Measurements from ENCODE around the gene PTPRN2. TPM values are rescaled to one million over a fixed set of nuclear protein-coding genes. Genes with fewer than 3 reads are reported as not detected.

PTPRN2 gene
- total RNA-seq, 1 experiment from 2014 or later, result 2.1 TPM

- ChIA-PET POLR2A (no interaction called here), CTCF (no interaction called here), RAD21 (ENCODE audit: low non-redundant PET in 1 of 2, low total read pairs in 2 of 2, uncharacterized antibody in 2 of 2, unreplicated experiment in 2 of 2) (no interaction called here)
- H2AFZ ChIP-seq (ENCODE audit: low read depth, low read length, poor library complexity, severe bottlenecking), result no peak overlapping the region
- no peaks in the 10 kb centered on the region for H4K20me1 ChIP-seq (ENCODE audit: insufficient read depth)
- H3K4me3 ChIP-seq (replicated peaks in 1 of 2; ENCODE audit: low read depth in 1 of 2, low read length in 2 of 2), result no peak overlapping the region
- no peak overlapping the region for H3K9ac ChIP-seq (ENCODE audit: low read length)
- ATAC-seq (no peak), DNase-seq (ENCODE audit: low read depth, low spot score) (no peak)
- no TSS peak for BruUV-seq (replicated peaks)
- H3K27ac ChIP-seq (ENCODE audit: low read depth, low read length), result no peak overlapping the region
- H3K4me2 ChIP-seq (ENCODE audit: low read length), result no peak overlapping the region
- TF ChIP-seq TCF7L2 (IDR thresholded peaks at IDR 0.05; ENCODE audit: borderline replicate concordance, extremely low read depth, insufficient read depth, insufficient read length) (no peak), POLR2AphosphoS5 (IDR thresholded peaks at IDR 0.05; ENCODE audit: low read depth, low read length) (no peak), ATF3 (IDR thresholded peaks at IDR 0.05) (no peak), ZFX (IDR thresholded peaks at IDR 0.05) (no peak), FOSL1 (IDR thresholded peaks at IDR 0.05; ENCODE audit: low read depth) (no peak), EGR1 (IDR thresholded peaks at IDR 0.05; ENCODE audit: low read depth) (no peak), SP1 (IDR thresholded peaks at IDR 0.05; ENCODE audit: low read depth) (no peak), SRF (IDR thresholded peaks at IDR 0.05; ENCODE audit: low read depth) (no peak), REST (IDR thresholded peaks at IDR 0.05; ENCODE audit: low read depth) (no peak), SIN3A (IDR thresholded peaks at IDR 0.05; ENCODE audit: low read depth) (no peak), EZH2phosphoT487 (IDR thresholded peaks at IDR 0.05; ENCODE audit: borderline replicate concordance) (no peak), RAD21 (IDR thresholded peaks at IDR 0.05; ENCODE audit: low read depth) (no peak), CBX3 (IDR thresholded peaks at IDR 0.05; ENCODE audit: low read depth) (no peak), CTCF (IDR thresholded peaks at IDR 0.05 in 2 of 3, conservative IDR thresholded peaks at IDR 0.05 in 1 of 3; ENCODE audit: borderline replicate concordance in 1 of 3, insufficient read depth in 1 of 3, low read depth in 2 of 3, low read length in 2 of 3) (no peak), YY1 (IDR thresholded peaks at IDR 0.05; ENCODE audit: extremely low read depth, insufficient replicate concordance, low read depth, low read length) (no peak), ZNF274 (IDR thresholded peaks at IDR 0.05; ENCODE audit: low read depth, low read length) (no peak), ZBTB33 (IDR thresholded peaks at IDR 0.05; ENCODE audit: extremely low read depth, insufficient replicate concordance, low read length) (no peak)
- H3K27me3 ChIP-seq (ENCODE audit: insufficient read depth, low read length), result no peaks in the 10 kb centered on the region
- intact Hi-C loops (cut with micrococcal nuclease), result no loop called here
- H3K79me2 ChIP-seq (ENCODE audit: insufficient read depth, low read length), result no peaks in the 10 kb centered on the region
- no peaks in the 10 kb centered on the region for H3K4me1 ChIP-seq (ENCODE audit: control insufficient read depth in 1 of 2, insufficient read depth in 2 of 2, low read length in 2 of 2)
- H3K9me2 ChIP-seq (ENCODE audit: insufficient read depth), result no peaks in the 10 kb centered on the region
- peaks cover 0 to under 1% of the 10 kb centered on the region in 2 experiments; a peak in 1 of 4 replicates for H3K9me3 ChIP-seq (ENCODE audit: control insufficient read depth in 1 of 2, insufficient read depth in 1 of 2, low read depth in 1 of 2, low read length in 2 of 2)
- no peaks in the 10 kb centered on the region for H3K36me3 ChIP-seq (ENCODE audit: control insufficient read depth in 1 of 2, insufficient read depth in 2 of 2, low read length in 2 of 2)
These were observed 330.6 kb downstream of the PTPRN2 start for GRCh38 chr7:158257001-158257400.
